ENCODE results near the gene UBE2L5. TPM values are rescaled to one million over a fixed set of nuclear protein-coding genes. Genes with fewer than 3 reads are reported as not detected.

Gene UBE2L5
- total RNA-seq, 4 donors from 2014 or later, result 0.39 TPM; not detected in 3

DNA sequence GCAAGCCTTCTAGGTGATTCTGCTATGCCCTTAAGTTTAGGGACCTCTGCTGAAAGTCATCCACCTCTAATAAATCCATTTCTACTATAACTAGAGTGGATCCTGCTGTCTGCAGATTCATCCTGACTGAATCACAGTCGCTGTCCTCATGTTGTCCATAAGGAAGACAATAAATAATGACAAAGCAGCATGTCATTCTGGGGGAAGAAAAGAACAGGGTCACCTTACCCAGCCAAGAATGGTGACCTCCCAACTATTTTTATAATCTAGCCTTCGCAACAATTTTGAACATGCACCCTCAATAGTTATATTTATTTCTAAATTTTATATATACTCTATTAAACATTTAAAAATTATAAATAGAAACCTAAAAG, 45.0 kb upstream of the UBE2L5 start:
- Histone ChIP-seq H3K4me3 (no peak overlapping the region), H3K9me3 (no peaks in the 10 kb centered on the region), H3K27ac (replicated peaks in 1 of 4) (no peak overlapping the region), H3K27me3 (no peaks in the 10 kb centered on the region), H3K4me1 (no peaks in the 10 kb centered on the region), H3K36me3 (no peaks in the 10 kb centered on the region)
- DNase-seq (ENCODE audit: extremely low spot score), result no peak
- TF ChIP-seq, protein P1, sequence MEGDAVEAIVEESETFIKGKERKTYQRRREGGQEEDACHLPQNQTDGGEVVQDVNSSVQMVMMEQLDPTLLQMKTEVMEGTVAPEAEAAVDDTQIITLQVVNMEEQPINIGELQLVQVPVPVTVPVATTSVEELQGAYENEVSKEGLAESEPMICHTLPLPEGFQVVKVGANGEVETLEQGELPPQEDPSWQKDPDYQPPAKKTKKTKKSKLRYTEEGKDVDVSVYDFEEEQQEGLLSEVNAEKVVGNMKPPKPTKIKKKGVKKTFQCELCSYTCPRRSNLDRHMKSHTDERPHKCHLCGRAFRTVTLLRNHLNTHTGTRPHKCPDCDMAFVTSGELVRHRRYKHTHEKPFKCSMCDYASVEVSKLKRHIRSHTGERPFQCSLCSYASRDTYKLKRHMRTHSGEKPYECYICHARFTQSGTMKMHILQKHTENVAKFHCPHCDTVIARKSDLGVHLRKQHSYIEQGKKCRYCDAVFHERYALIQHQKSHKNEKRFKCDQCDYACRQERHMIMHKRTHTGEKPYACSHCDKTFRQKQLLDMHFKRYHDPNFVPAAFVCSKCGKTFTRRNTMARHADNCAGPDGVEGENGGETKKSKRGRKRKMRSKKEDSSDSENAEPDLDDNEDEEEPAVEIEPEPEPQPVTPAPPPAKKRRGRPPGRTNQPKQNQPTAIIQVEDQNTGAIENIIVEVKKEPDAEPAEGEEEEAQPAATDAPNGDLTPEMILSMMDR (IDR thresholded peaks at IDR 0.05), result no peak
- TF ChIP-seq EP300 (IDR thresholded peaks at IDR 0.05) (no peak), POLR2AphosphoS5 (IDR thresholded peaks at IDR 0.05) (no peak), POLR2A (IDR thresholded peaks at IDR 0.05; ENCODE audit: low read depth) (no peak)
- intact Hi-C loops (cut with DNase I), result no loop called here
- 76% methylated on average over 2 of the region's 2 CpGs for WGBS

DNA sequence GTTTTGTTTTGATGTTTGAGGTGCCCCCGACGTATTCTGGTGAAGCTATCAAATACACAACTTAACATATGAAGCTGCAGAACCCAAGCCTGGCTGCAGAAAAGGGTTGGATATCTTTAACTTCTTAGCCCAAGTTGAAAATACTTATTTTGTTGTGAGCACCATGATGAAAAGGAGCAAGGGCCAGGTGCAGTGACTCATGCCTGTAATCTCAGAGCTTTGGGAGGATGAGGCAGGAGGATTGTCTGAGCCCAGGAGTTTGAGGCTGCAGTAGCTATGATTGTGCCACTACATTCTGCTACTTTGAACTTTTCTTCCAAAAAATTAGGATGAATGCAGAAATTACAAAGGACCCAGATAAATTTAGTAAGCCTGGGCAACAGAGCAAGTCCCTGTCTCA, 44.1 kb upstream of the UBE2L5 start:
- H3K9me3 ChIP-seq, result no peaks in the 10 kb centered on the region
- WGBS, result 97% methylated on average over 2 of the region's 2 CpGs
- no peak for DNase-seq (ENCODE audit: extremely low spot score)
- no peaks in the 10 kb centered on the region for H3K4me1 ChIP-seq
- no peak overlapping the region for H3K4me3 ChIP-seq
- no peaks in the 10 kb centered on the region for H3K36me3 ChIP-seq
- intact Hi-C loops (cut with DNase I), result no loop called here
- no peaks in the 10 kb centered on the region for H3K27me3 ChIP-seq
- TF ChIP-seq POLR2AphosphoS5 (IDR thresholded peaks at IDR 0.05) (no peak), POLR2A (IDR thresholded peaks at IDR 0.05; ENCODE audit: low read depth) (no peak), EP300 (IDR thresholded peaks at IDR 0.05) (no peak)
- TF ChIP-seq, protein P1 (IDR thresholded peaks at IDR 0.05), result no peak
- H3K27ac ChIP-seq (replicated peaks in 1 of 4), result no peak overlapping the region

DNA sequence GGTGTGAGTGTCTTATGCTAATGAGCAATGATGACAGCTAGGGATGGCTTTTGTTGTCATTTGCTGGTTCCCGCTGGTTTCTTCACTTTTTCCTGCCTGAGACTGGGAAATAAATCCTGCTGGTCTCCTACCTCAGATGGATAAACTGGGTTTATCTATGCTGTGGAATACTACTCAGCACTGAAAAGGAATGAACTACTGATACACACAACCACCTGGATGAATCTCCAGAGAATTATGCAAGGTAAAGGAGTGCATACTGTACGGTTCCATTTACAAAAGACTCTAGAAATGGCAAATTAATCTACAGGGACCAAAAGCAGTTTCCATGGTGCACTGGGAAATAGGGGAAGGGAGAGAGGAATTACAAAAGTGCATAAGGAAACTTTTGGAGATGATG, 41.2 kb upstream of the UBE2L5 start:
- Histone ChIP-seq H3K4me1 (no peaks in the 10 kb centered on the region), H3K27me3 (no peaks in the 10 kb centered on the region), H3K4me3 (no peak overlapping the region), H3K9me3 (no peaks in the 10 kb centered on the region), H3K36me3 (no peaks in the 10 kb centered on the region), H3K27ac (replicated peaks in 1 of 4) (no peak overlapping the region)
- 87% methylated on average over 2 of the region's 2 CpGs for WGBS
- intact Hi-C loops (cut with DNase I), result no loop called here
- DNase-seq (ENCODE audit: extremely low spot score), result no peak
- TF ChIP-seq, protein P1 (IDR thresholded peaks at IDR 0.05), result no peak
- TF ChIP-seq POLR2A (IDR thresholded peaks at IDR 0.05; ENCODE audit: low read depth), result no peak
- TF ChIP-seq EP300 (IDR thresholded peaks at IDR 0.05), result no peak
- TF ChIP-seq POLR2AphosphoS5 (IDR thresholded peaks at IDR 0.05), result no peak

DNA sequence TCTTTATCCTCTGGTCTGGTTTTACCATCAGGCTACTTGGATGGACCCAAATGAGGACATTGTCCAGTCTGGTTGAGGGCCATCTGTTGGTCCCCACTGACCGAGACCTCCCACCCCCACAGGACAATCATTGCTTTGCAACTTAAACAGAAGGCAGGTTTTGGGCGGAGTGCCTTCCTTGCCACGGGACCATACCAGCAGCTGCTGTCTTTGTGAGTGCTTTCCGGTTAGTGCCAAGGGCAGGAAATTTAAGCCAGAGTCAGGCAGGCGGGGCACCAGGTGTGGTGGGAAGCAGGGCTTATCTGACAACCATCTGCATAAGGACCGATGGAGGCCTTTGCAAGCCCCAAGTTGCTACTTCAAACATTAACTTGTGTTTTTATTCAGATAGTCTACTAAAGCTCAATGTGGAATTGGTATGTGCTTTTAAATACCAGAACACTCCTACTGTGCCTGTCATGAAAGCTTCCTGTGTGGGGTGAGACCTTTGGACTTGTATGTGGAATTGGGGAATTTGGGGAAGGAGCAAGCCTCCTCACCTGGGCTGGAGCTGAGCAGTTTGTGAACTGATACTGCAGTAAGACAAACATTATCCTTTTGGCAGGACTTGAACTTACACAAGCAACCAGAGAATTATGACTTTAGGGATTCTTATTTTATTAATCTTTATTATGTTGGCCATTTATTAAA, 39.3 kb upstream of the UBE2L5 start:
- 87% methylated on average over 5 of the region's 6 CpGs for WGBS
- intact Hi-C loops (cut with DNase I), result no loop called here
- DNase-seq (ENCODE audit: extremely low spot score), result no peak
- H3K27me3 ChIP-seq, result no peaks in the 10 kb centered on the region
- H3K4me1 ChIP-seq, result peaks cover 0 to 1% (median under 1%) of the 10 kb centered on the region in 4 donors
- H3K9me3 ChIP-seq, result no peaks in the 10 kb centered on the region
- no peaks in the 10 kb centered on the region for H3K36me3 ChIP-seq
- TF ChIP-seq, protein P1 (IDR thresholded peaks at IDR 0.05), result no peak
- TF ChIP-seq EP300 (IDR thresholded peaks at IDR 0.05), result no peak
- TF ChIP-seq POLR2A (IDR thresholded peaks at IDR 0.05; ENCODE audit: low read depth), result no peak
- no peak for TF ChIP-seq POLR2AphosphoS5 (IDR thresholded peaks at IDR 0.05)
- no peak overlapping the region for H3K4me3 ChIP-seq
- no peak overlapping the region for H3K27ac ChIP-seq (replicated peaks in 1 of 4)

All from esophagus muscularis mucosa (tissue), 4 donors.